ENCODE data around the gene KNL1.
"Not testable (repeated sequence)": the region's sequence is repeated elsewhere in the genome, so short reads cannot be mapped to it uniquely, and the experiment has no call there.

Gene KNL1, protein sequence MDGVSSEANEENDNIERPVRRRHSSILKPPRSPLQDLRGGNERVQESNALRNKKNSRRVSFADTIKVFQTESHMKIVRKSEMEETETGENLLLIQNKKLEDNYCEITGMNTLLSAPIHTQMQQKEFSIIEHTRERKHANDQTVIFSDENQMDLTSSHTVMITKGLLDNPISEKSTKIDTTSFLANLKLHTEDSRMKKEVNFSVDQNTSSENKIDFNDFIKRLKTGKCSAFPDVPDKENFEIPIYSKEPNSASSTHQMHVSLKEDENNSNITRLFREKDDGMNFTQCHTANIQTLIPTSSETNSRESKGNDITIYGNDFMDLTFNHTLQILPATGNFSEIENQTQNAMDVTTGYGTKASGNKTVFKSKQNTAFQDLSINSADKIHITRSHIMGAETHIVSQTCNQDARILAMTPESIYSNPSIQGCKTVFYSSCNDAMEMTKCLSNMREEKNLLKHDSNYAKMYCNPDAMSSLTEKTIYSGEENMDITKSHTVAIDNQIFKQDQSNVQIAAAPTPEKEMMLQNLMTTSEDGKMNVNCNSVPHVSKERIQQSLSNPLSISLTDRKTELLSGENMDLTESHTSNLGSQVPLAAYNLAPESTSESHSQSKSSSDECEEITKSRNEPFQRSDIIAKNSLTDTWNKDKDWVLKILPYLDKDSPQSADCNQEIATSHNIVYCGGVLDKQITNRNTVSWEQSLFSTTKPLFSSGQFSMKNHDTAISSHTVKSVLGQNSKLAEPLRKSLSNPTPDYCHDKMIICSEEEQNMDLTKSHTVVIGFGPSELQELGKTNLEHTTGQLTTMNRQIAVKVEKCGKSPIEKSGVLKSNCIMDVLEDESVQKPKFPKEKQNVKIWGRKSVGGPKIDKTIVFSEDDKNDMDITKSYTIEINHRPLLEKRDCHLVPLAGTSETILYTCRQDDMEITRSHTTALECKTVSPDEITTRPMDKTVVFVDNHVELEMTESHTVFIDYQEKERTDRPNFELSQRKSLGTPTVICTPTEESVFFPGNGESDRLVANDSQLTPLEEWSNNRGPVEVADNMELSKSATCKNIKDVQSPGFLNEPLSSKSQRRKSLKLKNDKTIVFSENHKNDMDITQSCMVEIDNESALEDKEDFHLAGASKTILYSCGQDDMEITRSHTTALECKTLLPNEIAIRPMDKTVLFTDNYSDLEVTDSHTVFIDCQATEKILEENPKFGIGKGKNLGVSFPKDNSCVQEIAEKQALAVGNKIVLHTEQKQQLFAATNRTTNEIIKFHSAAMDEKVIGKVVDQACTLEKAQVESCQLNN (N-terminal part only)

DNA sequence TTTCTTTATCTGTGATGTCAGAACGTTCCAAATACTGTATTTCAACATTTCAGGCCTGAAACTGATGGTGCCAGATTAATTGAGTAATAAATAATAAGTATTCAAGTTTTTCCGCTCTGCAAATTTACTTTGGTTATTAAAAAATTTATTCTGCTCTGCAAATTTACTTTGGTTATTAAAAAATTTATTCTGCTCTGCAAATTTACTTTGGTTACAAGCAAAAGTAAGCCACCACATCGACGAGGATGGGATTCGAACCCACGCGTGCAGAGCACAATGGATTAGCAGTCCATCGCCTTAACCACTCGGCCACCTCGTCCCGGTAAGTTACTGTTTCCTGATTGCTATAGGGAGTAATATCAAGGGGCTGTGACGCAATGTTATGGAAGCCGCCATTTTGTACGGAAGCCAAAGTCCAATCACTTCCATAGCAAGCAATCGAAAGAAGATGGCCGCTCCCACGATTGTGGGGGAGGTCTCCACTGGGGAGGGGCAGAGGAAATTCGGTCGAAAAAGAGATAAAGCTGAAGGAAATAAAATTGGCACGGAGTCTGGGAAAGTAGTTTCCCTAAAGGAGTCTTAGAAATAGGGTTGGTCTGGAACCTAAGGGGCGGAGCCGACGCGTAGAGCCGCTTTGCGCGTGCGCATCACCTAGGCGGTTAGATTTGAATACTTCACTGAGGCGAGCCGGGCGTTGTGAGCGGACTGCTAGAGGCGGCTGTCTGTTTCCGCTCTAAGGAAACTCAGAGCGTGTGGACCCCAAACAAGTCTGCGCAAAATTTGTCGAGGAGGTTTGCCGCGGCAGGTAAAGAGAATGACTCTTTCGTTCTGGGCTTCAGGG lies at the start of gene KNL1:
TSS of gene KNL1 (plus strand) at position 662 of the 841 bp plus-strand sequence. CDS start 8,683 bp downstream, outside the sequence.
- peak; percentile 94 for FAIRE-seq

DNA sequence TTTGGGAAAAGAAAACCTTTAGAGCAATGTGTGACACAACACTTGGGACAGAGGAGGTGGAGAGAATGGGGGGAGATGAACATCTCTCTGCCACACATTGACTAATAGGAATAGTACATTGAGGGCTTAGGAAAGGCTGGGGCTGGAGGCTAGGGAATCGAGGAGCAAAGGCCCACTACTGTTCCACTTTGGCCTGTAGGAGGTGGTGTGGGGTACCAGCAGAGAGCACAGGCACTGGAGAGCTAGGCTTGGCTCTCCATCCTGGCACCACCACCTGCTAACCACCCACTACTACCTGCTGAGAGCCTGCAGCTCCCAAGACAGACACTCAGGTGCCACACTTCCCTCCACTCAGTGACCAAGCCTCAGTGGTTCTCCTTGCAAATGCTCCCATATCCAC lies 48.6 kb upstream of the KNL1 start:
- no peak for FAIRE-seq

DNA sequence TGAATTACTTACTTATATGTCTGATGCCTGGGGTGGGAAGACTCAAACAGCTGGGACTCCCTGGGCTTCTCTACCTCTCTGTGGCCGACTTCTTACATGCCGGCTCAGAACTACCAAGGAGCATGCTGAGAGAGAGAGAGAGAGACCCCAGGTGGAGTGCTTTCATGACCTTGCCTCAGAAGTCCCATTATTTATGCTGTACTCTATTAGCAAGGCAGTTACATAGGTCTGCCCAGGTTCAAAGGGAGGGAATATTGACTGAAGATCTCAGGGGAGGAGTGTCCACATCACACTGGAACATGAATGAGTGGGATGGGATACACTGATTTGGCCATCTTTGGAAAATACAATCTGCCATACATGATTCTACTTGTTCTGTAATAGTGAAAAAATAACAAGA lies 45.4 kb upstream of the KNL1 start:
- FAIRE-seq: no peak

DNA sequence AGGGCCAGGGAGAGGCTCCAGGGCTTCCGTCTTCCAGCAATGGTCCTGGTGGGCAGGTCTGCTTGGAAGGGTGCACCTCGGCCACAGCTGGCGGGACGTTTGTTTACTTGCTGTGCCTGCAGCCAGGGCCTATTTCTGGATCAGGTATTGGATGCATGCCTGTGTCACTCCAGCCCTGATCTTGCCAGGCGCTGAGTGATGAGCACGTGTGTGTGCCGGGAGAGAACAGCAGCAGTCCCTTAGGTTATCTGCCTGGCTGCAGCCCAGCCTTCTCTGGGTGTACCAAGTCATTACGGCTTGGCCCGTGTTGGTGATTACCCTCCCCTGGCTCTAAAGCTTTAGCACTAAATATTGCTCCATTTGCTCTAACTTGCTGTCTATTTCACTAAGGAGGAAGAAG lies 44.2 kb upstream of the KNL1 start:
- no peak for FAIRE-seq

DNA sequence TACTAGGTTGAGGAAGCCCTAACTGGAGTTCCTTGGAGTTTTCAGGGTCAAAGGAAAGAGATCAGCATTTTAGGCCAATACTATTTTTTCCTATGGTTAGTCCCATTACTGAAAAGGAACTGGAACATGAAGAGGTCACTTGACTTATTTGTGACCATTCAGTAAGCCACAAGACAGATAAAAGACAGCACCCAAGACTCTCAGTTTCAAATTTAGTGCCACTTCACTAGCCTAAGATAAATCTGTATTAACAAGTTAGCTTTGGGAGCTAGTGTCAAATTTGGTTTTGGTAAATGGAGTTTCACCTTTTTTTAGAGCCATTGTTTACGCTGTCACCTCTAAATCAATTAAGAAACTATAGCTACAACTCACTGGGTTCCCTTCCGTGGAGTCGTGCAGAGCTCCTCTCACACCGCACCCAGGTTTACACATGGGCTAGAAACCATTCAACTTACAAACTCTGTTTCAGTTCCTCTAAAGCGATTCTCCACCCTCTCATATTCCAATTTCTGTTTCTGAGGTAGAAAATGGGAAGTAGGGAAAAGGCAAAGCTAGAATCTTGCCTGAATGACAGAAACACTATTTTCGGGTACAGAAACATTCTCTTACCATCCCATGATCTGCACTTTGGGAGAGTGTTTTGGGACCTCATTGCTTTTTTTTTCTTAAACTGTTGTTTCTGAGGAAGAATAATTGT lies 43.6 kb upstream of the KNL1 start:
- no peak for FAIRE-seq

DNA sequence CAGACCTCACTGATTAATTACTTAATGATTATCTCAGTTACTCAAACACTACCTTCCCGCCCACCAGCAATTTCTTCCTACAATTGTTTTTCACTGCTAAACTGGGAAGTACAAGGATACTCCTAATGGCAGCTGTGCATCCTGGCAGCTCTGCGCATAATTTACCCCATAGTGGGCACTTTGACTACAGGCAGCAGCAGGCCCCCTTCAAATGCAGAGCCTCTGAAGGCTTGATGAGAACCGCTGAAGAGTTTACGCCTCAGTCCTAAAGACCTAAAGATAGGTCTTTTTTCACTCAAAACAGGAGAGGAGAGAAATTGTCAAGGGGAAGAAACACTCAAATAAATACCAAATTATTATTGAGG lies 39.9 kb upstream of the KNL1 start:
- FAIRE-seq: no peak

DNA sequence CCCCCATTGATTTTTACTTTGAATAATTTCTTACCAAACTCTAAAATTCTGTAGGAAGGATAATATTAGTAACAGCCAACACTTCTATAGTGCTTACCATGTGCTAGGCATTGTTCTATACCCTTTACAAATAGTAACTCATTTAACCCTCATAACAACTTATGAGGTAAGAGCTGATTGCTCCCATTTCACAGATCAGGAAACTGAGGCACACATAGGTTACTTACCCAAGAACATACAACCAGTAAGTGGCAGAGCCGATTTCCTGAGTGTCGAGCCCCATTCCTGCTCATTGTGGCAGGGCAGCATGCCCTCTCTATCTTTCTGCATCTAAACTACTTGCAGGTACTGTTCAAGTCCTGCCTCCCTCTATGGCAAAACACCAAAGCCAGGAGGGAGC lies 38.2 kb upstream of the KNL1 start:
- FAIRE-seq: no peak

DNA sequence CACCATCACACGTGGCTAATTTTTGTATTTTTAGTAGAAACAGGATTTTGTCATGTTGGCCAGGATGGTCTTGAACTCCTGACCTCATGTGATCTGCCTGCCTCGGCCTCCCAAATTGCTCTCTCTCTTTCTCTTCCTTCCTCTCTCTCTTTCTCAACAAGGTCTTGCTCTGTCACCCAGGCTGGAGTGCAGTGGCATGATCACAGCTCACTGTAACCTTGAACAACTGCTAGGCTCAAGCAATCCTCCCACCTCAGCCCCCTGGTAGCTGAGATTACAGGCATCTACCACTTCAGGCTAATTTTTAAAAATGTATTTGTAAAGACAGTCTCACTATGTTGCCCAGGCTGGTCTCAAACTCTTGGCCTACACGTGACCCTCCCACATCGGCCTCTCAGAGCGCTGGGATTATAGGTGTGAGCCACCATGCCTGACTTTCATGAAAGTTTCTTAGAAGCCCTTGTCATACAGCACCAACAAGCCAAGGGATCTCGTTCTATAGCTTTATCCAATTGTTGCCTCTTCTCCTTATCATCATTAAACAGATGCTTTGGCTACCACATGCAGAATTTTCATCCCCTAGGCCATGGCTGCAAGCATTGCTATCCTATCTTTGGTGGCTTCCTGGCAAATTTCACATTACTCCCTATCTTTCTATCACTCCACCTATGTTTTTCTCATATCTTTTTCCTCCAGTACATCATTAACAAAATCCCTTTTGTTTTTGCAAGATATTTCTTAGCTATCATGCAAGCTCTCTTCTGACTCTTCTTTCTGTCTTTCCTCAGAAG lies 34.9 kb upstream of the KNL1 start:
- no peak for FAIRE-seq

DNA sequence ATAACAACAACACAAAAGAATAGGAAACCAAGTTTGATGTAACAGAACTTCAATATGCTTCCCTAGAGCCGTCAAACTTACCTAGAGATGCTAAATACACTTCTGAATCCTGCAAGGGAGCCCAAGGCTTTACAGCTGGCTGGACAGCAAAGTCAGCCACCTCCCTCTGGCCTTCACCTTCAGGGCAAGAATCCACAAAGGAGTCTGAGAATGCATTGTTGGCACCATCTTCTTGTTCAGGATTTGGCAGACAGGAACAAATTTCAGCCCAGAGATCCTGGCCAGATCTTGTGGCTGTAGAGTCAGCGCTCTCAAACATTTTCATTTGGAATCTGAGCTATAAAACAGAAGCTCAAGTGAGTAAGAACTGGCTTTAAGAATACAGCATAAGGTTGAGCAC lies 31.4 kb upstream of the KNL1 start:
- no peak for FAIRE-seq

DNA sequence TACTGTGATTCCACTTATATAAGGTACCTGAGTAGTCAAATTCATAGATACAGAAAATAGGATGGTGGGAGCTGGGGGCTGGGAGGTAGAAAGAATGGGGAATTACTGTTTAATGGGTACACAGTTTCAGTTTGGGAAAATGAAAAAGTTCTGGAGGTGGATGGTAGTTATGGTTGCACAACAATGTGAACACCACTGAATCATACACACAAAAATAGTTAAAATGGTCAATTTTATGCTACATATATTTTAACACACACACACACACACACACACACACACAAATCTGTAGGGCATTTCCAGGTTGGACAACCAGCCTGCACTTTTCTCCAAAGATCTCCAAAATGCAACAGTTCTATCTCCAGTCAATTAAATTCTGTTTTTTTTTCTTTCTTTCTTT lies 30.6 kb upstream of the KNL1 start:
- no peak for FAIRE-seq

DNA sequence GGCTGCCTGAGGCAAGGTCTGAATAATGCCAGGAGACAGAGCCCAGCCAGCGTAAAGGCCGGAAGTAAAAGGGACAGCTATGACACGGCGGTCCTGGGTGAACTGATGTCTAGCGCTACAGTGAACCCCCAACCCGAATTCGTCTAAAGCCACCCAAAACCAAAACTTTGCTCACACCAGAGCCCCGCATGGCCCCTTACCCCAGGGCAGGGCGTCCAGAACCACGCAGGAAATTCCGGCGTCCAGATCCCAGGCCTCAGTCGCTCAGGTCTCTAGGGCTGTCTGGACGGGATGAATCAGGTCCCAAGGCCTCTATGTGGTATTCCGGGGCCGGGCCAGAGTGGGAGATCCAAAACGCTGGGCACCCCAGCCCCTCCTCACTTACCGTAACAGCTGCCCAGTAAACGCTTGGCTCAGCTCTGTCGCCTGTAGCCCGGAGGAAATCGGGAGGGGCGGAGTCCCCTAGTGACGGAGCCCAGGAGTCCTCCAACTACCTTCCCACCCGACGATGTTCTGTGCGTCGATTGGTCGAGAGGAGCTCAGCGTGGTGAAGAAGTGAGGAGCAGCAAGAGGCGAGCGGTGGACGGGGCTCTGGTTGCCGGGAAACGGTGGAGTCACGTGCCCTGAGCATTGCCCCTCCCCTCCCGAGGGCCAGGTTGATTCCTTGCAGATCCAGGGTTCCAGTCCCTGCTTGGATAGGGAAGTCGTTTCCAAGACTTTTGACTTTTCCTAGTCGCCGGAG lies 29.3 kb upstream of the KNL1 start, which contains the start of gene CCDC32:
TSS of gene CCDC32 (minus strand) at position 452 of the 742 bp plus-strand sequence. CDS start 2,027 bp downstream, outside the sequence.
- FAIRE-seq: peak; percentile 98

DNA sequence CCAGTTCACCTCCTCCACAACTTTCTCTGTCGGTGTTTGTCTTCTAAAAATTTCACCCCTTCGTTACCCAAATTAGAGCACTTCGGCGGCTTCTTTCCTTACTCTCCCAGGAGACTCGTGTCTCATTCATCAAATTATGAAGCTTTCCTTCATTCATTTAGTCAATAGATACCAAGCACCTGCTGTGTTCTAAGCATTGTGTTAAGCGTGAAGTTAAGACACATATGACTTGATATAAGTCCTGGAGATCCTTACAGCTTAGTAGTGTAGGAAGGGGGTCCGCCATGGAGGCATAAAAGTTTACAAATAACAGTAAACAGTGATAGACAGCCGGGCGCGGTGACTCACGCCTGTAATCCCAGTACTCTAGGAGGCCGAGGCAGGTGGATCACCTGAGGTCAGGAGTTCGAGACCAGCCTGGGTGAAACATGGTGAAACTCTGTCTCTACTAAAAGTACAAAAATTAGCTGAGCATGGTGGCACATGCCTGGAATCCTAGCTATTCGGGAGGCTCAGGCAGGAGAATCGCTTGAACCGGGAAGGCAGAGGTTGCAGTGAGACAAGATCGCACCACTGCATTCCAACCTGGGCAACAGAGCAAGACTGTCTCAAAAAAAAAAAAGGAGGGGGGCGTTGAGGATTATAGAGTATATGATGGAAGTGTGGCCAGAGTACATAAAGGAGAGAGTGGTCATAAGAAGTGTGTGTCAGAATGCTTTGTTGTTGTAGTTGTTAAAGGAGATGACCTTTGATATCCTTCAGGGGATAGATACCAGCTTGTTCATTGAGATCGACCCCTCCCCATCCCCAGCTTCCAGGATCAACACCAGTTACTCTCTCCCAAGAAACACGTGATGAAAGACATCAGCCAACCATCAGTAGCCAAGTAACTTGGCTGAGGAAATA lies 28.5 kb upstream of the KNL1 start:
- FAIRE-seq: no peak

DNA sequence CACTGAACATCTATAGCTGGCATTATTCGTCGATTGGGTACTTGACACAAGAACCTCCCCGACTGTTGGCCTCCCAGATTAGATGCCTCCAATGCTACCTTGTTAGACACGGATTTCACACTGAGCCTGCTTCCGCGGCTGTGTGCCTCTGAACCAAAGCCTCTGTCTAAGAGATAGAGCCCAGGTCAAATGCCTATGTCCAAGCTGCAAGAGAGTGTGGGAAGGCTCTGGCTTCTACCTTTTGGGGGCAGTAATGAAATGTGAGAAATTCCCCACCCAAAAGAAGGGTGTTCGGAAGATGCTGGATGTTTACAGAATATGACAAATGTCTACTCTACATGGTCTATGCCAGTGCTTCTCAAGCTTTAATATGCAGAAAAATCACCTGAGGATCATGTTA lies 26.9 kb upstream of the KNL1 start:
- FAIRE-seq: peak; percentile 6

DNA sequence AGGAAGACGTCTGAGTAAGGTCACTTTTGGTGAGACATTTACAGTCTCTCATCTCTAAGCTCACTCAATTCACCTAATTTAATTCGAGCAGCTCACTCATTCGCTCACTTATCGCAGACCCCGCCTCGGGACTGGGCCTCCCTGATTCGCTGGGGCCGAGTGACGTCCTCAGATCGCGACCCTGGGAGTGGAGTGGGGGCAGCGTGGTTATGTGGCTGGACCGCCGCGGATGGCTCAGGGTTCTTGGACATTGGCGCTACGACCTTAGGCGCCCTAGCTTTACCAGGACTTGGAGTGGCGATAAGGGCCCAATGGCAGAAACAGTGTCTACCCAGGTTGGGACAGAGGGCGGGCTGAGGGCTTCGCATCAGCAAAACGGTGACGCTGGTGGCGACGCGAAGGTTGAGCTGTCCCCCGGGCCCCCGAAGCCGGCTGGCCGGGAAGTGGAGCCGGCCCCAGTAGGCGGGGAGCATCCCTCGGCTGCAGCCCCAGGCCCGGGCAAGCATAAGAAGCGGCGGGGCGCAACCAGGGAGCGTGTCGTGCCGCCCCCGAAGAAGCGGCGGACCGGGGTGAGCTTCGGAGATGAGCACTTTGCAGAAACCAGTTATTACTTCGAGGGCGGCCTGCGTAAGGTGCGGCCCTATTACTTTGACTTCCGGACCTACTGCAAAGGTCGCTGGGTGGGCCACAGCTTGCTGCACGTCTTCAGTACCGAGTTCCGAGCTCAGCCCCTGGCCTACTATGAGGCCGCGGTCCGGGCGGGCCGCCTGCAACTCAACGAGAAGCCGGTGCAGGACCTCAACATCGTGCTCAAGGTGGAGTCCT lies 24.7 kb upstream of the KNL1 start, which contains the start of gene RPUSD2:
TSS of gene RPUSD2 (plus strand) at position 171 of the 825 bp plus-strand sequence. CDS start at position 210, 39 bp downstream.
- peak; percentile 86 for FAIRE-seq

DNA sequence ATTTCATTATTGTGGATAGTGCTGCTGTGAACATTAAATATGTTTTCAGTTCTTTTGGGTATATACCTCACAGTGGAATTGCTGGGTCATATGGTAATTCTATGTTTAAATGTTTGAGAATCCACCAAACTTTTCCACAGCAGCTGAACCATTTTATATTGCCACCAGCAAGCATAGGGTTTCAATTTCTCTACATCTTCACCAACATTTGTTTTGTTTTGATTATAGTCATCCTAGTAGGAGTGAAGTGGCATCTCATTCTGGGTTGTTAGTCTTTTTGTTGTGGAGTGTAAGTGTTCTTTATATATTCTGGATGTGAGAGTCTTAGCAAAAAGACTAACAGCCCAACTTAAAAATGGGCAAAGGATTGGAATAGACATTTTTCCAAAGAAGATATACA lies 18.9 kb upstream of the KNL1 start:
- no peak for FAIRE-seq

DNA sequence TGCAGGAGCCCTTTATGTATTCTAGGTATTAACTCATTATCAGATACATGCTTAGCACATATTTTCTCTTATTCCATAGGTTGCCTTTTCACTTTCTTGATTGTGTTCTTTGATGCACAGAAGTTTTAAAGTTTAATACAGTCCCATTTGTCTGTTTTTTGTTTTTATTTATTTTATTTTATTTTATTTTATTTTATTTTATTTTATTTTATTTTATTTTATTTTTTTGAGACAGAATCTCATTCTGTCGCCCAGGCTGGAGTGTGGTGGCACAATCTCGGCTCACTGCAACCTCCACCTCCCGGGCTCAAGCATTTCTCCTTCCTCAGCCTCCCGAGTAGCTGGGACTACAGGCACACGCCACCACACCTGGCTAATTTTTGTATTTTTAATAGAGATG lies 17.1 kb upstream of the KNL1 start:
- FAIRE-seq: not testable (repeated sequence)

DNA sequence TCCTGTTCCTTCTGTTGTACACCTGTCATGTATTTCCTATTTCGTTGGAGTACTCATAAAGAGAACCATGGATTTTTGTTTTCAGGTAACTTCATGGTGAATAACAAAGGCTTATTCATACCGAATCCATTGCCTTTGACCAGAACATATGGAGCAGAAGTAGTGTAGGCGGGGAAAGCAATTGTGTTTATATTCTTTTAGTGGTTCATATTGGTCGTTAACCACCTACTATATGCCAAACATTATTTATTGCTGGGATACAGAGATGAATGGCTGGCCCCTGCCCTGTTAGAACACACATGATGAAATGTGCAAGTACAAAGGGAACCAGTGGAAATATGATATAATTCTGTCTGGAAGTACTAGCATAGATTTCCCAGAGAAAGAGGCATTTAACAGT lies 15.2 kb upstream of the KNL1 start:
- no peak for FAIRE-seq

DNA sequence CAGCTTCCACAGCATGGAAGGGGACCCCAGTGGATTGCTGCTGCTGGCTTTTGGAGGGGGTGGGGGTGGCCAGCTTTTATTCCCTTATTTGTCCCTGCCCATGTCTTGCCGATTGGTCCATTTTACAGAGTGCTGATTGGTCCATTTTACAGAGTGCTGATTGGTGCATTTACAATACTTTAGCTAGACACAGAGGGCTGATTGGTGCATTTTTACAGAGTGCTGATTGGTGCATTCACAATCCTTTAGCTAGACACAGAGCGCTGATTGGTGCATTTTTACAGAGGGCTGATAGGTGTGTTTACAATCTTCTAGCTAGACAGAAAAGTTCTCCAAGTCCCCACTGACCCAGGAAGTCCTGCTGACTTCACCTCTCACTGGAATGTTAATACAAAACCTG lies 12.3 kb upstream of the KNL1 start:
- FAIRE-seq: not testable (repeated sequence)

Data from G401.6 (cell line).